NCI-H2081 treated with DMSO at 0.1 percent for 48 hours (cell line): ENCODE data around the gene MARF1.
A peak's percentile ranks its signal among the peaks of the same experiment; 100 is the strongest.
"Not testable (repeated sequence)": the region's sequence is repeated elsewhere in the genome, so short reads cannot be mapped to it uniquely, and the experiment has no call there.

Experiments
- DNase-seq: peaks from one replicate; lab custom pipeline; 2025; lab: John Stamatoyannopoulos, UW

The MARF1 gene

DNA sequence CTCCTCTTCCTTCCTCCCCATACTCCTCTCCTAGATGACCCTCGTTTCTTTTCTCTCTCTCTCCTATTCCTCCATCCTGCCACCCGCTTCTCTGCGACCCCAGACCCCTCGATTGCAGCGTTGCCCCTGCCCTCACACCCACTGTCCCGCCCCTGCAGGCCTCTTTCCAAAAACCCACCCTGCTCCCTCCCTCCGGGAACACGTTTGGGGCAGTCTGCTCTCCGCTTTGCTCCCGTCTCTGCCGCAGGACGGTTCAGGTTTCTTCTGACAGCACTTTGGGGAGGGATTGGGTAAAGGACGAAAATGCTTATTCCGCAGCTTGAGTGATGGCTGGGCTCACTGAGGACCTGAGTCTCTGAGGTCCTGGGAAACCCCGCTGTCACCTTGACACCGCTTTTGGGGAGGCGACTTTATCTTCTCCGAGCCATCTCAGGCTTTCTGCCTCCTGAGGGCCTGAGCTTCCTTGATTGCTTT lies 7.8 kb upstream of the MARF1 start:
- DNase-seq = no peak

DNA sequence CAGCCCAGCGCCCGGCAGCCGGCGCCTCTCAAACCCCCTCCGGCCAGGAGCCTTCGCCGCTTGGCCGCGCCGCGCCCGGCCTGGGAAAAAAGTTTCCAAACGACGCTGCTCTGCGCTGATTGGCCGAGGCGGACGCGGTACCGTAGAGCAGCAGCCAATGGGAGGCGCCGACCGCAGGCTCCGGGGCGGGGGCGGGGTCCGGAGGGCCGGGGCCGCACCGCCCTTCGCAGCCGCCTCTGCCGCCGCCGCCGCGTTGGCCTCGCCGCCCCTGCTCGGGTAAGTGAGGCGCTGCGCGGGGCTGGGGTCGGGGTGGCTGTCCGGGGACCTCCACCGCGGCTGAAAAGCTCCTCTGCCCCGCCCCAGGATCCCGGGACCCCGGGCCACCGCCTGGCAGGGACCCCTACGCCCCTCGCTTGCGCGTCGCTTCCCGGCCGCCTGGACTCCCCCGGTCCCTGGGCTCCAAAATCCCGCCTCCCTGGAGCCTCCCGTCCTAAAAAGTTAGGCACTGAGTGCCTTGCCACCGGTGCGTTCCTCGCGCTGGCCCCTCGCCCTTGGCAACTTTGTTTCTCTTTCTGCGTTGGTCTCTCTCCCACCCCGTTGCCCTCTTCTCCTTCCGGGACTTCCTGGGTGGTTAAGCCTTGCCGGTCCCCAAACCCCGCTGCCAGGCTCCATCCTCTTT lies 7.2 kb upstream of the MARF1 start, which contains the start of gene NDE1:
NDE1 (plus strand) TSS at position 227 of the 679 bp plus-strand sequence. CDS start 14,534 bp downstream, outside the sequence.
- DNase-seq = no peak

DNA sequence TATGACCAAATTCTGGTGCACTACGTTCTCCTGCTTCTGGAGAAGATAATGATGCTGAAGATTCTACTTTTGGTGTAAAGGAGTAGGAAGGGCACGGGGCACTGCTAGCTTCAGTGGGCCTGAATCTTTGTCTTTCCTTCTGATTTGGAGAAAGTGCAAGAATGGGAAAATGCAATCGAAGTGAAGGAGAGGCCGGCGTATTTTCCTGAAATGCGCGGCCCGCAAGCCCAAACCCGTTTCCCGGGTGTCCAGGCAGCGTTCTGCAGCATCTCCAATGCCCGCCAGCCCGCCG lies 6.7 kb upstream of the MARF1 start:
- DNase-seq = no peak

DNA sequence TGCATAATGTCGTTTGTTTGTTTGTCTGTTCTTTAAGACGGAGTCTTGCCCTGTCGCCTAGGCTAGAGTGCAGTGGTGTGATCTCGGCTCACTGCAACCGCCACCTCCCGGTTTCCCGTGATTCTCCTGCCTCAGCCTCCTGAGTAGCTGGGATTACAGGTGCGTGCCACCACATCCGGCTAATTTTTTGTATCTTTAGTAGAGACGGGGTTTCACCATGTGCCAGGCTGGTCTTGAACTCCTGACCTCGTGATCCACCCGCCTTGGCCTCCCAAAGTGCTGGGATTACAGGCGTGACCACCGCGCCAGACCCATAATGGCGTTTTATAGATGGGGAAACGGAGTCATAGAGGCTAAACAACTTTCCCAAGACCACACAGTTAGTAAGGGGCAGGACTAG lies 6.4 kb upstream of the MARF1 start:
- DNase-seq = not testable (repeated sequence)

DNA sequence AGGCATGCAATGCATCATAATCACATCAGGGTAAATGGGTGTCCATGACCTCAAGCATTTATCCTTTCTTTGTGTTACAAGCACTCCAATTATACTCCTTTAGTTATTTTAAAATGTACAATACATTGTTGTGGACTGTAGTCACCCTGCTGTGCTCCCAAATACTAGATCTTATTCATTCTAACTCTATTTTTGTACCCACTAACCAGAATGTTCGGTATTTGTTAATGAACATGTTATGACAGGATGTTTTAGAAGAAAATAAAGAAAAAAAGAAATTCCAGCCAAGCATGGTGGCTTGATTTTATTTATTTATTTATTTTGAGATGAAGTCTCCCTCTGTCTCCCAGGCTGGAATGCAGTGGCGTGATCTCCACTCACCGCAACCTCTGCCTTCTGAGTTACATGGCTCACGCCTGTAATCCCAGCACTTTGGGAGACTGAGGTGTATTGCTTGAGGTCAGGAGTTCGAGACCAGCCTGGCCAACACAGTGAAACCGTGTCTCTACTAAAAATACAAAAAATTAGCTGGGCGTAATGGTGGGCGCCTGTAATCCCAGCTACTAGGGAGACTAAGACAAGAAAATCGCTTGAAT lies 5.3 kb upstream of the MARF1 start:
- no peak for DNase-seq

DNA sequence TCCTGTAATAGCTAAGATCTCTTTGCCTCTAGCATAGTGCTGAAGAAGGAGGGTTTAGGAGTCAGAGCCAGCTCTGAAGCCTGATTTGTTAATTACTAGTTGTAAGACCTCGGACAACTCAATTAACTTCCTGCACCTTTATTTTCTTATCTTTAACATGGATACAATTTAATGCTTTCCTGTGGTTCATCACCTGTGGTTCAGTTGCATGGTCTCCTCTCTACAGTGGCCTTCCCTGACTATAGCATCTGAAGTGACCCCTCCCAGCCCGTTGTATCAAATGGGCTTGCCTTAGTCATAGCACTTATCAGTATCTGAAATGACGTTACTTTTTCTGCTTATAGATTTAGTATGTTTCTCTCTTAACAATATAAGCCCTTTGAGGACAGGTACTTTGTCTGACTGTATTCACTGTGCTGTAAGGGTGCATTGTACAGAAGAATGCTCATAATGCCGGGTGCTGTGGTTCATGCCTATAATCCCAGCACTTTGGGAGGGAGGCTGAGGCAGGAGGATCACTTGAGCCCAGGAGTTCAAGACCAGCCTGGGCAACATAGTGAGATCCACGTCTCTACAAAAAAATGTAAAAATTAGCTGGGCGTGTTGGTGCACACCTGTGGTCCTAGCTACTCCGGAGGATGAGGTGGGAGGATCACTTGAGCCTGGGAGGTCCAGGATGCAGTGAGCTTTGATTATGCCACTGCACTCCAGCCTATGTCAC lies 4.5 kb upstream of the MARF1 start:
- DNase-seq = no peak

DNA sequence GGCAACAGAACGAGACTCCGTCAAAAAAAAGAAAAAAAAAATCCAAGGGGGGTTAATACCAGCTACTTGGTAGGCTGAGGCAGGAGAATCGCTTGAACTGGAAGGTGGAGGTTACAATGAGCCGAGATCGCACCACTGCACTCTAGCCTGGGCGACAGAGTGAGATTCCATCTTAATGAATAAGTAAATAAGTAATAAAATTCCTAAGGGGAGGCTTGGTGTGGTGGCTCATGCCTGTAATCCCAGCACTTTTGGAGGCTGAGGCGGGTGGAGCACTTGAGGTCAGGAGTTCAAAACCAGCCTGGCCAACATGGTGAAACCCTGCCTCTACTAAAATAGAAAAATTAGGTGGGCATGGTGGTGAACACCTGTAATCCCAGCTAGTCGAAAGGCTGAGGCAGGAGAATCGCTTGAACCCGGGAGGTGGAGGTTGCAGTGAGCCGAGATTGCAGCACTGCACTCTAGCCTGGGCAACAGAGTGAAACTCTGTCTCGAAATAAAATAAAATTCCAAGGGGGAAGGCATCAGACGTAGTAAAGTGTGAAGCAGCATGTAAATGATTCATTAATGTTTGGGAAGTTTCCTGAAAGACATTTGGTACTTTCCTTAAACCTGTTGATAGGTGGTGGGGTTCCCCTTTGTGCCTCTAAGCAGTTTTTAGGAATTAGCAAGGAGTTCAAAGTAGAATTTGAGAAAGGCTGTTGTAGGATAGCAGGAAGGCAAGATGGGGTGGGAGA lies 3.8 kb upstream of the MARF1 start:
- DNase-seq = not testable (repeated sequence)

DNA sequence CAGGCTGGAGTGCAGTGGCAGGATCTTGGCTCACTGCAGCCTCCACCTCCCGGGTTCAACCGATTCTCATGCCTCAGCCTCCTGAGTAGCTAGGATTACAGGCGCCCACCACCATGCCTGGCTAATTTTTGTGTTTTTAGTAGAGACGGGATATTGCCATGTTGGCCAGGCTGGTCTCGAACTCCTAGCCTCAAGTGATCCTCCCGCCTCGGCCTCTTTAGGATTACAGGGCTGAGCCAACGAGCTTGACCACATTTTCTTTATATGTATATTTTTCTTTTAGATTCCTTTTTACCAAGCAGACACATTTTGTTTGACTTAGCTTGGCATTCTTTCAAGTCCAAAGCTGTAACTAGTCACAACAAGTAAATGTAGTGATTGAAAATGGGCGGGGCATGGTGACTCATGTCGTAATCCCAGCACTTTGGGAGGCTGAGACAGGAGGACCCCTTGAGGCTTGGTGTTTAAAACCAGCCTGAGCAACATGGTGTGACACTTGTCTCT lies 2.1 kb upstream of the MARF1 start:
- not testable (repeated sequence) for DNase-seq

DNA sequence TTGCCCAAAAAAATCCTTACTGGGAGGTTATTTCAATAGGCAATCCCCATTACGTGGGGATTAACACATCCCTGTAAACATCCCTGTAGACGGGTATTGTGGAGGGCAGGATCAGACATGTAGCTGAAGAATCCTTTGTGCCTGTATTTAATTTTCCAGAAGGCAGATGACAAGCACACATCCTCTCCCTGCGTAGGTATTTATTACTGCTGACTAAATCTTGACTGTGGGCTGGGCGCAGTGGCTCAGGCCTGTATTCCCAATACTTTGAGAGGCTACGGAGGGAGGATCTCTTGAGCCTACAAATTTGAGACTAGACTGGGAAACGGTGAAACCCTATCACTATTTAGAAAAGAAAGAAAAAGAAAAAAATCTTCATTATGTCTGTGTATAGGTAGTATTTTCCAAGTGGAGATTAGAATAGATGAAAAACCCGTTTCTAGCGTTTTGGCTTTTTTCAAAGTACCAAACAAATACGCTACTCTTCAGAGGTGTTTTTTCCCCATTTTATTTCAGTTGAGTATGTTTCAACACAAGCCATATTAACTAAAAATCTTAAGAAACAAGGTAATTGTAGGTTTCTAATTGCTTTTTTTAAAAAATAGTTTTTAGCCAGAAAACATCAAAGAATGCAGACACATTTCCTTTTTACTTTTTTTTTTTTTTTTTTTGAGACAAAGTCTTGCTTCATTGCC lies 1.5 kb upstream of the MARF1 start:
- DNase-seq = peak; percentile 49

DNA sequence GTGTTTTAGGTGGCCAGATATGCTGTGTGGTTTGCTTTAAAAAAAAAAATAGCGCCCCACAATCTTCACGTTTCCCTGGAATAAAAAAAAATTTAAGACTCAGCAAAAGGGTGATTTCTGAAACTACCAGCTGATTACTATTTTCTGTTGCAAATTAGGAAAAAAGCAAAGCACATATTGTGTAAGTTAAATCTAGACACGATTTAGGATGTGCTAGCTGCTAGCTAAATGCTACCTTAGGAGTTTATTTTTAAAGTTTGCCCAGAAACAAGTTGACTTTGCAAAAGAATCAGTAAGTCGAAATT lies 944 bp upstream of the MARF1 start:
- no peak for DNase-seq

DNA sequence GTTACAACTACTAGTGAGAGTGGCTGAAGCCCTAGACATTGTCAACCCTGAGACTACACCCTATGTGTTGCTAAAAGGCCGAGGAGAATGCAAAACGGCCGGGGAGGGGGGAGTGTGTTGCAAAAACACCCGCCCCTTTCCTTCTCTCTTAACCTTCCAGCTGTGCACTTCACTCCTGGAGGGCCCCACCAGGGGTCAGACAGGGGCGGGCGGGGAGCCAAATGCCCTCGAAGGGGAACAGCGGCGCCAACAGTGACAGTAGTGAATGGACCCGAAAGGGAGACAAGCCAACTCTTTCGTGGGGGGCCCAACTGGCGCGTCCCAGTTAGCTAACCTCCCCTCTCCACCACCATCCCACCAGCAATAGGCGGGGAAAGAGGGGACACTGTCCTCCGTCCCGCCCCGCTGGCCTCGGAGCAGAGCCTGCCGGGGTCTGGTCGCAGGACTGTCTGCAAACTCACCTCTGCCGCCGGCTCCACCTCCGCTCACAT lies 352 bp downstream of the MARF1 start:
- no peak for DNase-seq

DNA sequence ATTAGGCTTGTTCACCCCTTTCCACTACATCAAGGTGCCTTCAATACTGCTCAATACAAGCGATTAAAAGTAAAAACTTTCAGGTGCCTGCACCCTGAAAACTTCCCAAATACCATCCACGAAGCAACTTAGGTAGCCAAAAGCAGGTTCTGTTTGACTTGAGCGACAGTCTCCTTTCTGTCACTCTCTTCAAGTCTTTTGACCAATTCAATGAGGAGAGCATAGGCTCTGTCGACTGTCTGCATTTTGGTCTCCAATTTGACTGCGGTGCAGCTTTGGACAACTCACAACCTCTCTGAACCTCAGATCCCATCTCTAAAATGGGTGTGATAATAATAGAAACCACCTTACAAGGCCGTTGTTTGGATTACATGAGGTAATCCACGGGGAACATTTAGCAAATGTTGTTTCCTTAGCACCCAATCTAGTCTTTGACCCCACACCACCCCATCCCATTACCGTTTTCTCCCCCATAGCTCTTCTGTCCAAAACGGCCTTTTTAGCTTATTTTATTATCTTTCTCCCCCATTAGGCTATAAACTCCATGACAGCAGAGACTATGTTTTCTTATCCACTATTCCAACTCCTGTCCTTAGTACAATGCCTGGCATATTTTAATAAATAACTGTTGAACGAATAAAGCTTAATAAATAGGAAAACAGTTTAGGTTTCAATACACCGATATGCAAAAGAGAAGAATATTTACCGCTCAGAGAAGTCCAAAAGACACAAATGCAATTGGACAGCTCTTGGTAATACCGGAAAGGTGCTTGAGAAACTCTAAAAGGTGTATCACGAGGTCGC lies 999 bp downstream of the MARF1 start:
- DNase-seq = no peak

DNA sequence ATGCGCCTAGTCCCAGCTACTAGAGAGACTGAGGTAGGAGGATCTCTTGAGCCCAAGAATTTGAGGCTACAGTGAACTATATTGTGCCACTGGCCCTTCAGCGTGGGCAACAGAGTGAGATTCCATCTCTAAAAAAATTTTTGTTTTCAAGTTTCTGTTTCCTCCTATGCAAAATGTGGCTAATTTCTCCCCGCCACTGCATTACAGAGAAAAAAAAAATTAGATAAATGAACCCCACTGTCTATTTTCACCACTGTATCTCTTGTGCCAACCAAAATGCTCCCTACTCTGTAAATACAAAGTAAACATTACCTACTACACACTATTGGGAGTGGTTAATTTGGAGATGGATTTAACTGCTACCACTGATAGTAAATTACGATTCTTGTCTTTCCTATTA lies 2.0 kb downstream of the MARF1 start:
- DNase-seq = no peak

DNA sequence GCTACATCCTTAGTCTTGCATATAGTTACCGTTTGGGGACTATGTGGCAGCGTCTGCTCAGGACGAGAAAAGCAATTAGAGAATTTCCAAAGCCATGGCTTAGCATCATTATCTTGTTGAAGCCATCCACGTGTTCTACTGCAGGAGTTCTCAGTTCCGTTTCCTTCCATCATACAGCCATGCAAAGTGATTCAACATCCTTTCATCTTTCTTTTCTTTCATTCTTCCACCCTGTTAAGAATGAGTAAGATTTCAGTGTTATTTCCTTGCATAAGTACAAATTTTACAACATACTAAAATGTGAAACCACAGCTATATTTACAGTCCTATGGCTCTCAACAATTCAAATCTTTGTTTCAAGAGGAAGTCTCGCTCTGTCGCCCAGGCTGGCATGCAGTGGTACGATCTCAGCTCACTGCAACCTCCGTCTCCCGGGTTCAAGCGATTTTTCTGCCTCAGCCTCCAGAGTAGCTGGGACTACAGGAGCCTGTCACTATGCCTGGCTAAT lies 3.8 kb downstream of the MARF1 start:
- DNase-seq = no peak

DNA sequence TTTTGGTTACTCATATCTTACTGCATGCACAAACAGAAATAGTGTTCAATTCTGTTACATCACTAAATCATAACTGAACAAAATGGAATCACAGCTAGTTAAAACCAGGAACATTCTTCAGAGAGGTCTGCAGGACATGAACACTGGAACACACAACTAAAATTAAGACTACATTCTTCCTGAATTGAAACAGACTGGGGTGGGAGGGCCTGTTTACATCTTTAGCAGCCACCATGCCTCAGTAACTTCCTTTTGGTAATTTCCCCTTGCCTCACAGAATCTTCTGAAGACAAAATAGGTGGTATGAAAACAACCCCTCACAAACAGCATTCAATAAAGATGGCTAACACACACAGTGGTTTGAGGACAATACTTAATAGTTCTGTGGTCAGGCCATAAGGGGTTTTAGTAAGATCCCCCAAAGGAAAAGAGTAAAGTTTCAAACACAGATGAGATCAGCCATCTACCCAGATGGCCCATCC lies 6.5 kb downstream of the MARF1 start:
- DNase-seq = no peak

DNA sequence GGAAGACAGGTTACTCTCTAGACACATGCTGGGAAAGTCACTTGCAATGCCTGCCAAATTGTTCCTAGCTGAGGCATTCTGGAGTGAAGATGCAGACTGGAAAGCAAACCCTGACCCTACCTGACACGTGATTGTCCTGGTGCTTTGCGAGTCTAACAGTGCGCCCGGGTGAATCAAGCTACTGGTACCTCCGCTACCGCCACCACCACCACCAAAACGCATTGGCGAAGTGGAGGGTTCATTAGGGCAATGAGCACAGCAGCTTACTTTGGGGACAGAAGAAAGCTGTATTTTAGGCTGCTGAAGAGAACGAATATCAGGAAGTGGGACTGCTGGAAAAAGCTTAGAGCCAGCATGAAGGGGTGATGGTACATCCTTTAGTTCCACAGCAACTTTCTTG lies 7.0 kb downstream of the MARF1 start:
- DNase-seq = no peak

DNA sequence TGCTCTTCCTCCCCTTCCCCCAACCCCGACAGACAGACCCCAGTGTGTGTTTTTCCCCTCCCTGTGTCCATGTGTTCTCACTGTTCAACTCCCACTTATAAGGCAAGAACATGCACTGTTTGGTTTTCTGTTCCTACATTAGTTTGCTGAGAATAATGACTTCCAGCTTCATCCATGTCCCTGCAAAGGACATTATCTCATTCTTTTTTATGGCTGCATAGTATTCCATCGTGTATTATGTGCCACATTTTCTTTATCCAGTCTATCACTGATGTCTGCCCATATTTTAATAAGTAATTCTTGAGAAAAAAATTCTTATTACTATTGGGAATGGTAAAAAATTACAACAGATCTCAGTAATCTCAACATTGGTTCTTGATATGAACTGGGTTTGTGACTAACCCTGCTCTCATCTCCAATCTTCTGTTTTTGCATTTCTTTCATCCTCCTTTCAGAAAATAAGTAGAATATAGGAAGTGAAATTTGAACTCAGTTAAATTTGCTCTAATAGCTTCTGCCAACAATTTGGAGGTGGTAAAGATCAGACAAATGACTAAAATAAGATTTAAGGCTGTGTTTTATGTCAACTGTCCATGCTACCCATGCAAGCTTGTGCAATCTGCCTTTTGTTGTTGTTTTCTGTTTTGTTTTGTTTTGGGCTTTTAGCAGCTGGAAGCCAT lies 11.1 kb downstream of the MARF1 start:
- no peak for DNase-seq

DNA sequence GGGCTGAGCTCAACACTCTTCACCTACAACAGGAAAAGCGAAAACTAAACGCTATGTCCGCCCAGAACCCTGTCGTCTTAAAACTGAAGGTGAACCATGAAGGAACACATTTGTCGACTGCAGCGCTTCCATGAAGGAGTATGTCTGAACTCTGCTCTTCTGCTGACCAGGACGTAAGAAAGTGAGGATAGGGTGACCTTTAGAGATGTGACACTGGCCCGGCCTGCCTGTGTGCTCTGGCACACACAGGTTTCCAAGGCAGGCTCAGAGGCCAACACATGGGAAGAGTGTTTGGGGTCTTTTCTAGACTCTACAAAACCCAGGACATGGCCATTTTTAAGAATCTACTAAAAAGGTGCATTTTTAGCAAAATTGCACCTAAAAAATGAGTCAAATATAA lies 21.1 kb downstream of the MARF1 start:
- DNase-seq = no peak

DNA sequence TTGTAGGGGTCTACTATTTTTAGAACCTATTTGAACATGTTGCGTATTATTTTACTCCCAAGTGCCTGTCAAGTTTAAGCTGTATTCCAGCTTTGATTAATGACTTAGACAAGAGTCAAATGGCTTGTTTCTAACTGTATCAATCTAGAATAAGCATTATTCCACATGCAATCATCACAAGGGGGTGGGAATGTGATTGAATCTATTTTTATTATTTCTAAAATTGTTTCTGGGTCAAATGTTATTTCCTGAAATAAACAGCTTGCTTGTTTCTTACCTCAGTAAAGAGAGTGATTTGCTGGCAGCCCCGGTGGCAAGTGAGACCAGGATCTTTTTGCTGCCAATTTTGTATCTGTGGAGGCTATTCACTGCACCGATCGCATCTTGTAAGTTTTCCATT lies 21.5 kb downstream of the MARF1 start:
- DNase-seq = no peak

DNA sequence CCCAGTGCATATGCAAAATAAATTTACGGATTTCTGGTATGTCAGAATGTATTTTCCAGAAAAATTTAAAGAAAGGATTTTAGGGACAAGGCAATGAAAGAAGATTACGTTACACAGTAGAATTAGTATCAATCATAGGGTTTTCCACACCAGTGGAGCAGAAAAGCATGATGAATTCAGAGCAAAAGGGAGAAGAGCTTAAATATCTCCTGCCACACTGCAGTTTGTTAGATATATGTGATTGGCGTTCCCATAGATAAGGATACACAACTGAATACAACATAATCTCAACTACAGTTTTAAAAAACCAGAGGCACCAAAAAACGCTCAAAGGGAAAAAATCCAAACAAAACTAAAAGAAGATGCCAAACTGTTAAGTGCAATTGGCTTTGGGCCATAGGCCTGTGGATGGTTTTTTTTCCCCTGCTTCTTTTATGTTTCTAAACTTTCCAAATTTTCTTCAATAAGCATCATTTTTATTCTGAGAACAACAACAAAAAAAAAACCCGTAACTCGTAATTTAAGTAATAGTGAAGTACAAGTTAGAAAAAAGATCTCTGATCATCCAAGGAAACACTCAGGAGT lies 22.3 kb downstream of the MARF1 start:
- no peak for DNase-seq
